ENCODE measurements around the gene TRERF1.

DNA sequence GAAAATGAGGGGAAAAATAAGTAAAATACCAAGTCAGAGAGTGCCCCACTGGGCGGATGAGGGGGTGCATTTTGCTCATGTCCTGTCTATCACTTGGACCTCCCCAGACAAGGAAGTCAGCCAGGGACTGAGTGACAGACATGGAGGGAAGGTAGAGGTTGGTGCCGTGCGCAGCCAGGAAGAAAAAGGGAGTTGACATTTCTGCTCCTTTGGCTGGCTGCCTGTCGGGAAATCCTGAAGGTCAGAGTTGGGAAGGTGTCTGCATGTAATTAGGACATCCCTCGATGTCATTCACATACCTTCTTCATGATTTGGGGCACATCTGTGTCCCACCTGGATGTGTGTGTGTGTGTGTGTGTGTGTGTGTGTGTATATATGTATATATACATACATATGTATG, 269.6 kb downstream of the TRERF1 start:
- TF ChIP-seq EZH2 (IDR thresholded peaks at IDR 0.05; ENCODE audit: low read length, unreplicated experiment) = no peak
- TF ChIP-seq, protein P1, sequence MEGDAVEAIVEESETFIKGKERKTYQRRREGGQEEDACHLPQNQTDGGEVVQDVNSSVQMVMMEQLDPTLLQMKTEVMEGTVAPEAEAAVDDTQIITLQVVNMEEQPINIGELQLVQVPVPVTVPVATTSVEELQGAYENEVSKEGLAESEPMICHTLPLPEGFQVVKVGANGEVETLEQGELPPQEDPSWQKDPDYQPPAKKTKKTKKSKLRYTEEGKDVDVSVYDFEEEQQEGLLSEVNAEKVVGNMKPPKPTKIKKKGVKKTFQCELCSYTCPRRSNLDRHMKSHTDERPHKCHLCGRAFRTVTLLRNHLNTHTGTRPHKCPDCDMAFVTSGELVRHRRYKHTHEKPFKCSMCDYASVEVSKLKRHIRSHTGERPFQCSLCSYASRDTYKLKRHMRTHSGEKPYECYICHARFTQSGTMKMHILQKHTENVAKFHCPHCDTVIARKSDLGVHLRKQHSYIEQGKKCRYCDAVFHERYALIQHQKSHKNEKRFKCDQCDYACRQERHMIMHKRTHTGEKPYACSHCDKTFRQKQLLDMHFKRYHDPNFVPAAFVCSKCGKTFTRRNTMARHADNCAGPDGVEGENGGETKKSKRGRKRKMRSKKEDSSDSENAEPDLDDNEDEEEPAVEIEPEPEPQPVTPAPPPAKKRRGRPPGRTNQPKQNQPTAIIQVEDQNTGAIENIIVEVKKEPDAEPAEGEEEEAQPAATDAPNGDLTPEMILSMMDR (conservative IDR thresholded peaks at IDR 0.05; ENCODE audit: low read depth, low read length) = no peak
